DND-41 (cell line): ENCODE data around the gene KICS2.

ENCODE experiments used
- ATAC-seq: fragments of 200-7000 bp; cut with Tn5 transposase; 3 replicates; pipeline ENCODE4 v1.9.1; 2021; ENCODE audit warnings: low read depth; ENCODE audit not compliant: insufficient read depth
- DNase-seq: peaks from one replicate; pipeline ENCODE4 v3.0.0-alpha.2; 2020
- H2AFZ ChIP-seq: 2 replicates; pipeline ENCODE4 v1.6.0; 2012; ENCODE audit warnings: low read depth, low read length
- H3K27ac ChIP-seq: 2 replicates; pipeline ENCODE4 v1.5.1; 2012; ENCODE audit warnings: low read length, inconsistent platforms
- H3K27me3 ChIP-seq: fragments of 200-600 bp; sonication (generic); 2 replicates; pipeline ENCODE4 v1.6.0; 2012; ENCODE audit warnings: low read length, mild to moderate bottlenecking, inconsistent platforms; ENCODE audit not compliant: insufficient read depth, poor library complexity
- H3K36me3 ChIP-seq: 2 replicates; pipeline ENCODE4 v1.5.1; 2012; ENCODE audit warnings: low read length, inconsistent platforms; ENCODE audit not compliant: insufficient read depth
- H3K4me1 ChIP-seq: 2 replicates; pipeline ENCODE4 v1.5.1; 2012; ENCODE audit warnings: mild to moderate bottlenecking, low read length; ENCODE audit not compliant: insufficient read depth
- H3K4me2 ChIP-seq: 2 replicates; pipeline ENCODE4 v1.6.0; 2012; ENCODE audit warnings: mild to moderate bottlenecking, moderate library complexity, low read length, inconsistent platforms; ENCODE audit not compliant: insufficient read depth
- H3K4me3 ChIP-seq, 2 experiments: fragments of 200-600 bp in 1 of 2; shearing (Covaris generic) in 1 of 2; 2 replicates each; pipeline ENCODE4 v1.5.1; 2012 to 2016; ENCODE audit warnings: inconsistent platforms in 2 of 2, low read length in 2 of 2, mild to moderate bottlenecking in 2 of 2, low read depth in 1 of 2, moderate library complexity in 1 of 2
- H3K79me2 ChIP-seq: 2 replicates; pipeline ENCODE4 v1.6.0; 2012; ENCODE audit warnings: low read length, inconsistent platforms; ENCODE audit not compliant: insufficient read depth
- H3K9ac ChIP-seq: 2 replicates; pipeline ENCODE4 v1.6.0; 2012; ENCODE audit warnings: low read depth, mild to moderate bottlenecking, inconsistent platforms, low read length, moderate library complexity
- H3K9me3 ChIP-seq: 2 replicates; pipeline ENCODE4 v1.5.1; 2012; ENCODE audit warnings: low read length, moderate library complexity, mild to moderate bottlenecking, inconsistent platforms; ENCODE audit not compliant: insufficient read depth, severe bottlenecking
- H4K20me1 ChIP-seq: 2 replicates; pipeline ENCODE4 v1.6.0; 2012; ENCODE audit warnings: low read length; ENCODE audit not compliant: insufficient read depth
- CTCF ChIP-seq: IDR thresholded peaks from 2 replicates; pipeline ENCODE4 v1.5.1; 2012; ENCODE audit warnings: borderline replicate concordance, low read length, moderate library complexity, mild to moderate bottlenecking; ENCODE audit not compliant: poor library complexity, severe bottlenecking; ENCODE audit errors: extremely low read depth
- EZH2 ChIP-seq: IDR thresholded peaks from 3 replicates; pipeline ENCODE4 v1.6.1; 2012; ENCODE audit warnings: borderline replicate concordance, low read depth, mild to moderate bottlenecking, moderate library complexity, low read length, inconsistent platforms; ENCODE audit not compliant: severe bottlenecking

Gene KICS2

GRCh38 chr12:64186789-64187188 is 35.3 kb downstream of the KICS2 start:
- no peak for DNase-seq
- Histone ChIP-seq H3K4me1 (no peaks in the 10 kb centered on the region), H3K9me3 (no peaks in the 10 kb centered on the region), H3K4me2 (no peak overlapping the region), H3K36me3 (no peaks in the 10 kb centered on the region), H4K20me1 (no peaks in the 10 kb centered on the region), H2AFZ (no peak overlapping the region), H3K27me3 (no peaks in the 10 kb centered on the region), H3K27ac (no peak overlapping the region), H3K4me3 (no peak overlapping the region), H3K9ac (no peak overlapping the region), H3K79me2 (no peaks in the 10 kb centered on the region)
- ATAC-seq = no peak
- TF ChIP-seq CTCF = no peak
- no peak for TF ChIP-seq EZH2

DNA sequence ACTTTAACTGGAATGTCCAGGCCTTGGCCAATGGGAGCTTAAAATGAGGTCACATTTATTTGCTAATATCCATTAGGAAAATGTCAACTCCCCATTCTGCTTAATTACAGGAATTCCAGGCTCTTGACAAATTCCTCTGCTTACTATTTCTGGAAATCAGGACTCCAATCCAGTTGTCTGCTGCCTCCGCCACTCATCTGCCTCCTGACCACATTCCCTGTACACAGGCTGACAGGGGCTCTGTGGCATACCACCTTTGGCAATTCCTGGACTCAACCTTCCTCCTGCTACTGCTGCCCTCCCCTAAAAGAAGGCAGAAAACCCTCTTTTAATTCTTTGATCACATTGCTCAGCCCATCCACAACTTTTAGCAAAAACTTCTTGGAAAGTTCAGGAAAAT is 37.9 kb downstream of the KICS2 start:
- no peak overlapping the region for H3K9ac ChIP-seq
- ATAC-seq (no peak), DNase-seq (no peak)
- no peaks in the 10 kb centered on the region for H3K36me3 ChIP-seq
- no peak overlapping the region for H3K27ac ChIP-seq
- no peaks in the 10 kb centered on the region for H3K4me1 ChIP-seq
- no peaks in the 10 kb centered on the region for H3K27me3 ChIP-seq
- H3K9me3 ChIP-seq = no peaks in the 10 kb centered on the region
- H3K4me2 ChIP-seq = no peak overlapping the region
- TF ChIP-seq CTCF (no peak), EZH2 (no peak)
- H4K20me1 ChIP-seq = no peaks in the 10 kb centered on the region
- H3K4me3 ChIP-seq = no peak overlapping the region
- no peaks in the 10 kb centered on the region for H3K79me2 ChIP-seq
- H2AFZ ChIP-seq = no peak overlapping the region

DNA sequence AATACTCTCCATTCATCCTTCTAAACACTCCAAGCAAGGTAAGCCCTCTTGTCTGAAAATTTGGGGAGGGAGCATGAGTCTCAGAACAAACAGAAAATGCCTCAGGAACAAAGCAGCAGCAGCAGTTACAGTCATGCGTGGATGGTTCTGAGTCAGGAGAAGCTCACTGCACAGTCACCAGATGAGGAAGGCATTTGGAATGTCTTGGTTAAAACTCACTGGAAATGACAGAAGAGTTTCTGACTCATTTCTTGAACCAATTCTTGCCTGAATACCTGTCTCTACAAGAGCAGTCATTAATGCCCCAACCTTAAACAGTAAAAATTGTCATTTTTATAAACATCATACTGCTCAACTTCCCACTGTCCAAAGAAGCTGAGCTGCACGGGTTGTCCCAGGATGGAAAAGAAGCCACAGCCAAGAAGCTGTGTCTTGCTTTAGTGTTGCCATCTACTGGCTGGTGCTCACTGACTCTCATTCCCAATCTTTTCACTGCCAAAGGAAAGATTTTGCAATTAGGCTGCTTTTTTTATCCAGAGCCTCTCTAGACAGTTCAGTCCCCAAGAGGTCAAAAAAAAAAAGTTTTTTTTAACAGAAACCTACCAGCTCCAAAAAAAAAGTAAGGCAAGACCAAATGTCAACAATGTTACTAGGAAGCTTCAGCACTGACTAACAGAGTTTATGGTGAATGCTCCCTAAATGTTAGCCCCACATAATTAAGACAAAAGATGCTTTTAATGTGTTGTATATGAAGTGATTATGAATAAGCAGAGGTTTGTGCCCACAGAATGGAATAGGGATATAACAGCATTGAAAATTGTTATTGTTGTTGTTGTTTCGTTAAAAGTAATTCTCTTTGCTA is 40.4 kb downstream of the KICS2 start:
- Histone ChIP-seq H3K9me3 (no peaks in the 10 kb centered on the region), H2AFZ (no peak overlapping the region), H3K79me2 (no peaks in the 10 kb centered on the region), H3K27me3 (no peaks in the 10 kb centered on the region), H3K27ac (no peak overlapping the region), H3K36me3 (no peaks in the 10 kb centered on the region), H3K4me3 (no peak overlapping the region), H4K20me1 (no peaks in the 10 kb centered on the region), H3K9ac (no peak overlapping the region), H3K4me1 (no peaks in the 10 kb centered on the region), H3K4me2 (no peak overlapping the region)
- no peak for TF ChIP-seq EZH2
- peak; percentile 41 for TF ChIP-seq CTCF
- 0 out of 3 replicates have a peak, but pooled peaks have one; percentile 45 for ATAC-seq
- no peak for DNase-seq
